GM21786 (cell line): ENCODE data around the gene C2orf42.
"Not testable (repeated sequence)": the region's sequence is repeated elsewhere in the genome, so short reads cannot be mapped to it uniquely, and the experiment has no call there.

Source experiments
- ATAC-seq: cut with Tn5 transposase; IDR thresholded peaks from one replicate; pipeline ENCODE4 v1.9.1; 2021; ENCODE audit not compliant: unreplicated experiment

C2orf42 gene

DNA sequence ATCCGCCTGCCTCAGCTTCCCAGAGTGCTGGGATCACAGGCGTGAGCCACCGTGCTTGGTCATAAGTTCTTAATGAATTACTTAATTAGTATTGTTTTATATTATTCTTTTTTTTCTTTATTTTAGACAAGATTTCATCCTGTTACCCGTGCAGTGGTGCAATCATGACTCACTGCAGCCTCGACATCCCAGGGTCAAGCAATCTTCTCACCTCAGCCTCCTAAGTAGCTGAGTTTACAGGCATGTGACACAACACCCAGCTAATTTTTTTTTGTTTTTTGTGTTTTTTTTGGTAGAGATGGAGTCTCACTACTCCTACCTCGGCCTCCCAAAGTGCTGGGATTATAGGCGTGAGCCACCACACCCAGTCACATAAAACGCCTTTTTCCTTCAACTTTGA, 17.3 kb downstream of the C2orf42 start:
- no peak for ATAC-seq

DNA sequence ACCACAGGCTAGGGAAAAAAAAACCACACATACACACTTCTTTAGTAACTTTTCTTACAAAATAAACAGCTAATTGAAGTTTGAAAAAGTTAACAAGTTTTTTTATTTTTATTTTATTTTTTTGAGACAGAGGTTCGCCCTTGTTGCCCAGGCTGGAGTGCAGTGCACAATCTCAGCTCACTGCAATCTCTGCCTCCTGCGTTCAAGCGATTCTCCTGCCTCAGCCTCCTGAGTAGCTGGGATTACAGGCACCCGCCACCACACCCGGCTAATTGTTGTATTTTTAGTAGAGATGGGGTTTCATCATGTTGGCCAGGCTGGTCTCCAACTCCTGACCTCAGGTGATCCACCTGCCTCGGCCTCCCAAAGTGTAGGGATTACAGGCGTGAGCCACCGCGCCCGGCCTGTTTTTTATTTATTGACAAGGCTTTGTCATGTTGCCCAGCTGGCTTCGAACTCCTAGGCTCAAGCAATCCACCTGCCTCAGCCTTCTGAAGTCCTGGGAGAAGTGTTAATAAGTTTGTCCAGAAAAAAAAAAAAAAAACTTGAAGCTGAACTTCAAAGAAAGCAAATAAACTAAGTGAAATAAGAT, 21.1 kb downstream of the C2orf42 start:
- not testable (repeated sequence) for ATAC-seq

GRCh38 chr2:70161069-70161534, 29.7 kb downstream of the C2orf42 start:
- peak; percentile 96 for ATAC-seq

GRCh38 chr2:70160545-70160944, 30.3 kb downstream of the C2orf42 start:
- no peak for ATAC-seq

DNA sequence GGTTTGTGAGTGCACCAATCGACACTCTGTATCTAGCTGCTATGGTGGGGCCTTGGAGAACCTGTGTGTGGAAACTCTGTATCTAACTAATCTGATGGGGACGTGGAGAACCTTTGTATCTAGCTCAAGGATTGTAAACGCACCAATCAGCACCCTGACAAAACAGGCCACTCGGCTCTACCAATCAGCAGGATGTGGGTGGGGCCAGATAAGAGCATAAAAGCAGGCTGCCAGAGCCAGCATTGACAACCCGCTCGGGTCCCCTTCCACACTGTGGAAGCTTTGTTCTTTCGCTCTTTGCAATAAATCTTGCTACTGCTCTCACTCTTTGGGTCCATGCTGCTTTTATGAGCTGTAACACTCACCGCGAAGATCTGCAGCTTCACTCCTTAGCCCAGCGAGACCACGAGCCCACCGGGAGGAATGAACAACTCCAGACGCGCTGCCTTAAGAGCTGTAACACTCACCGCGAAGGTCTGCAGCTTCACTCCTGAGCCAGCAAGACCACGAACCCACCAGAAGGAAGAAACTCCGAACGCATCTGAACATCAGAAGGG, 41.6 kb downstream of the C2orf42 start:
- not testable (repeated sequence) for ATAC-seq

DNA sequence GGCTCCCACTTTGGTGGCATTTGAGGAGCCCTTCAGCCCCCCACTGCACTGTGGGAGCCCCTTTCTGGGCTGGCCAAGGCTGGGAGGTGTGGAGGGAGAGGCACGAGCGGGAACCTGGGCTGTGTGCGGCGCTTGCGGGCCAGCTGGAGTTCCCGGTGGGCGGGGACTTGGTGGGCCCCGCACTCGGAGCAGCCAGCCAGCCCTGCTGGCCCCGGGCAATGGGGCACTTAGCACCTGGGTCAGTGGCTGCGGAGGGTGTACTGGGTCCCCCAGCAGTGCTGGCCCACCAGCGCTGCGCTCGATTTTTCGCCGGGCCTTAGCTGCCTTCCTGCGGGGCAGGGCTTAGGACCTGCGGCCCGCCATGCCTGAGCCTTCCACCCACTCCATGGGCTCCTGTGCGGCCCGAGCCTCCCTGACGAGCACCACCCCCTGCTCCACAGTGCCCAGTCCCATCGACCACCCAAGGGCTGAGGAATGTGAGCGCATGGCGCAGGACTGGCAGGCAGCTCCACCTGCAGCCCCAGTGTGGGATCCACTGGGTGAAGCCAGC, 42.5 kb downstream of the C2orf42 start:
- ATAC-seq, result not testable (repeated sequence)

- ATAC-seq, result no peak
Observed at GRCh38 chr2:70145851-70146739, 44.7 kb downstream of the C2orf42 start.

DNA sequence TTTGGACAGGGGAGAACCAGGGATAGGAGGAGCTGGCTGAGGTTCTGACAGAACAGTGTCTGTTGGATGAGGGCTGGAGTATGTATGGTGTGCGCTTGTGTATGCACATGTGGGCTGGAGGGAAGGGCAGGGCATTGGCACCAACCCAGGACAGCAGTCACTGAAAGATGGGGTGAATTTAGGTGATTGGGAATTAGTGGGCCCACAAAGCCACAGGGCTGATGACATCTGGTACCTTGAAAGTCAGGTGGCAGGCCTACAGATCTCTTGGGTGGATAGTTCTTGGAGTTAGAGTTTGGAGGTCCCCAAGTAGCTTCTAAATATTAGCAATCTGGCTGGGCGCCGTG, 45.7 kb downstream of the C2orf42 start:
- ATAC-seq, result no peak

DNA sequence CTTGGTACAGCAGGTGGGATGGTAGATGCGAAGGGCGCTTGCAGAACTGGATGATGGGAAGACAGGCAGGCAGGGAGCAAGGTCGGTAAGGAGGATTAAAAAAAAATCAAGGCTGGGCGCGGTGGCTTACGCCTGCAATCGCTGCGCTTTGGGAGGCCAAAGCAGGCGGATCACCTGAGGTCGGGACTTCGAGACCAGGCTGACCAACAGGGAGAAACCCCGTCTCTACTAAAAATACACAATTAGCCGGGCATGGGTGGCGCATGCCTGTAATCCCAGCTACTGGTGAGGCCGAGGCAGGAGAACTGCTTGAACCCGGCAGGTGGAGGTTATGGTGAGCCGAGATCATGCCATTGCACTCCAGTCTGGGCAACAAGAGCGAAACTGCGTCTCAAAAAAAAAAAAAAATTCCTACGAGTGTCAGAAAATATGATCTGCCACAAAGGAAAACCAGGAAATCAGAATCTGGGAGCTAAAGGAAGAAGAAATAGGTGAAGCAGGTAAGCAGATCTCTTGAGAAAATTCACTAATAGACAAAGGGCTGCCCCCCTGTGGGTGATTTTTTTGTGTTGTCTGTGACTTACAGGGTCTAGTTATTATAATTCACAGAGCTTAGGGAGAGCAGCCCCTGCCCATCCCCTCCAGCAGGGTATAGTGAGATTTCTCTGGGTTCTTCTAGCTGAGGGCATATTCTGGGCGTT, 46.2 kb downstream of the C2orf42 start:
- no peak for ATAC-seq

DNA sequence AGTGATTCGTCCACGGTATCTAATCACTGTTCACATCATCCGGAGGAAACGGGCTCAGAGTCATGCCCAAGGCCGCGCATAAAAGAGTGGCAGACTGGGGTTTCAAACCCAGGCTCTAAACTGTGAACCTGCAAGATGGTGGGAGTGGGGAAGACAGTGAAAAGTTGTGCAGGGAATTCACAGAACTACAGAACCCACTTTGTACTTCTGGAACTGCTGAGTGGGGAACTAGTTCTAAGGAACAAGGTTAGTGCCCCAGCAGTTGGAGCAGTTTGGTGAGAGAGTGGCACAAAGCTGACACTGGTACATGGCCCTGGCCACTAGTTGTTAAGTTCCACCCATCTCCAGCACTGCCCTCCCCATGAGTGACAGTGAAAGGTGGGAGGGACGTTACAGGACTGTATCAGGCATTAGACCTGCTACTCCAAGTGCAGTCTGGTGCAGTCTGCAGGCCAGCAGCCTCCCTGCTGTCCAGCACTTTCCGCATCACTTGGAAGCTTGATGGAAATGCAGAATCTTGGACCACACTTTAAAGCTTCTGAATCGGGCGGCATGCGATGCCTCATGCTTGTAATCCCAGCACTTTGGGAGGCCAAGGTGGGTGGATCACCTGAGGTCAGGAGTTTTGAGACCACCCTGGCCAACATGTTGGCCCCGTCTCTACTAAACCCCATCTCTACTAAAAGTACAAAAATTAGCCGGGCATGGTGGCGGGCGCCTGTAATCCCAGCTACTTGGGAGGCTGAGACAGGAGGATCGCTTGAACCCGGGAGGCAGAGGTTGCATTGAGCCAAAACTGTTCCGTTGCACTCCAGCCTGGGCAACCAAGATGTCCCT, 47.3 kb downstream of the C2orf42 start:
- ATAC-seq, result no peak

- peak; percentile 68 for ATAC-seq
Observed at GRCh38 chr2:70142590-70143313, 48.1 kb downstream of the C2orf42 start.

DNA sequence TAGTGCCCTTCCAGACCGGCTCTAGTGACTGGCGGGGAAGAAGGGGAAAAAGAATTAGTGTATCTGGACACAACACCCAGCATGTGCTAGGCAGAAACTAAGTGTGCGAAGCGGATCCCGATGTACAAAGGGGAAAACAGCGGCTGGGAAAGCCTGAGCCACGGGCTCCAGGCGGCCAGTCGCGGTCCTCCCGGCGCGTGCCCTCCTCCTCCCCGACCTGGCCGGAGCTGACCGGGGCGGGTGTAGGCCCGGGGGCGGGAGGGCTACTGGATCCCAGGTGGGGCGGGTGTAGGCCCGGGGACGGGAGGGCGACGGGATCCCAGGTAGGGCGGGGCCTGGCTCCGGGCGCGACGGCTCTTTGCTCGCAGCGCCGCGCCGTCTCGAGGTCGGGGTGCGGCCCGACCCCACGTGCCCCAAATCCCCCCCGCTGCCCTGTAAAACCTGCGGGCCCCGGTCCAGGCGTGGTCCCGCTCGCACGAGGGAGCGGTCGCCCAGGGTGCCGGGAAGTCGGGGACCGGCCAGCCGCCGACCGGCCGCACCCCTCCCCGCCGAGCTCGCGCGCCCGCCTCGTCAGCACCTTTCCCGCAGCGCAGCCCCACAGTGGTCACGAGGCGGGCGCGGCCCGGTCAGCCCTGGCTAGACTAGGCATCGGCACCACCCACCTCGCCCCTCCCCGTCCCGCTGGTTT, 48.8 kb downstream of the C2orf42 start:
- ATAC-seq, result peak; percentile 25

GRCh38 chr2:70141212-70141901, 49.5 kb downstream of the C2orf42 start:
- ATAC-seq, result peak; percentile 46

- no peak for ATAC-seq
Observed at GRCh38 chr2:70140791-70141211, 50.0 kb downstream of the C2orf42 start.

GRCh38 chr2:70134323-70134983, 56.4 kb downstream of the C2orf42 start:
- not testable (repeated sequence) for ATAC-seq

GRCh38 chr2:70133491-70134322, 57.1 kb downstream of the C2orf42 start:
- ATAC-seq, result no peak

DNA sequence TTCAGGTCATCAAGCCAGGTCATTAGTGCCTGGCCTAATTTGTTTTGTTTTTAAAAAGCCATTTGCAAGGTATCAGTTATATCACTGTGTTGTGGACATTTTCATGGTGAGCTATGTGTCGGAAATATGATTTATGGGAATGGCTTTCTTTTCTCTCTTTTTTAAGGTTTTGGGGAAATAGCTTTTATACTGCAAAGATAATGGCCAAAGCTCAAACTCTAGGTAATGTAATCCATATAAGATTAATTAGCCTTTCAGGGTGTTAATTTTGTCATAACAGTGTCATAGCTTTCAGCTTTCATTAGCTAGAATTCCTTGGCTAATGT, 57.7 kb downstream of the C2orf42 start:
- ATAC-seq, result no peak
